Measurements from ENCODE around the gene RABEP2. TPM values are rescaled to one million over a fixed set of nuclear protein-coding genes. Genes with fewer than 3 reads are reported as not detected.
"Not testable (repeated sequence)": the region's sequence is repeated elsewhere in the genome, so short reads cannot be mapped to it uniquely, and the experiment has no call there.

Gene RABEP2
- total RNA-seq, 1 donor from 2014 or later: 35.2 TPM

DNA sequence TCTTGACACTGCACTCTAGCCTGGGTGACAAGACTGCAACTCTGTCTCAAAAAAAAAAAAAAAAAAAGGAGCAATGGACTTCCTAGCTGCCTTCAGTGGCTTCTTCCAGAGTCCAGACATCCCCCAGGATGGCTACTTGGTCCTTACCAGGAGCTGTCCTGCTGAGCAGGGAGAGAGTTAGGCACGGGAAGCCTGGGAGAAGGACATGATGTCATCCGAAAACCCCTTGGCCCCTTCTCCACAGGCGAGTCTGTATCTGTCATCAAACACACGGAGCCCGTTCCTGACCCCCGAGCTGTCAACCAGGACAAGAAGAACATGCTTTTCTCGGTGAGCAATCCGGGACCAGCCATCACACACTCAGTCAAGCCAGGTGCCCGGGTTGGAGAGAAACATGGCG lies 38.1 kb downstream of the RABEP2 start:
- no peak overlapping the region for H3K4me3 ChIP-seq (ENCODE audit: low read depth, low read length)
- TF ChIP-seq, protein P1, sequence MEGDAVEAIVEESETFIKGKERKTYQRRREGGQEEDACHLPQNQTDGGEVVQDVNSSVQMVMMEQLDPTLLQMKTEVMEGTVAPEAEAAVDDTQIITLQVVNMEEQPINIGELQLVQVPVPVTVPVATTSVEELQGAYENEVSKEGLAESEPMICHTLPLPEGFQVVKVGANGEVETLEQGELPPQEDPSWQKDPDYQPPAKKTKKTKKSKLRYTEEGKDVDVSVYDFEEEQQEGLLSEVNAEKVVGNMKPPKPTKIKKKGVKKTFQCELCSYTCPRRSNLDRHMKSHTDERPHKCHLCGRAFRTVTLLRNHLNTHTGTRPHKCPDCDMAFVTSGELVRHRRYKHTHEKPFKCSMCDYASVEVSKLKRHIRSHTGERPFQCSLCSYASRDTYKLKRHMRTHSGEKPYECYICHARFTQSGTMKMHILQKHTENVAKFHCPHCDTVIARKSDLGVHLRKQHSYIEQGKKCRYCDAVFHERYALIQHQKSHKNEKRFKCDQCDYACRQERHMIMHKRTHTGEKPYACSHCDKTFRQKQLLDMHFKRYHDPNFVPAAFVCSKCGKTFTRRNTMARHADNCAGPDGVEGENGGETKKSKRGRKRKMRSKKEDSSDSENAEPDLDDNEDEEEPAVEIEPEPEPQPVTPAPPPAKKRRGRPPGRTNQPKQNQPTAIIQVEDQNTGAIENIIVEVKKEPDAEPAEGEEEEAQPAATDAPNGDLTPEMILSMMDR (conservative IDR thresholded peaks at IDR 0.05; ENCODE audit: low read depth, low read length): no peak
- no peak for DNase-seq (ENCODE audit: low read depth)

DNA sequence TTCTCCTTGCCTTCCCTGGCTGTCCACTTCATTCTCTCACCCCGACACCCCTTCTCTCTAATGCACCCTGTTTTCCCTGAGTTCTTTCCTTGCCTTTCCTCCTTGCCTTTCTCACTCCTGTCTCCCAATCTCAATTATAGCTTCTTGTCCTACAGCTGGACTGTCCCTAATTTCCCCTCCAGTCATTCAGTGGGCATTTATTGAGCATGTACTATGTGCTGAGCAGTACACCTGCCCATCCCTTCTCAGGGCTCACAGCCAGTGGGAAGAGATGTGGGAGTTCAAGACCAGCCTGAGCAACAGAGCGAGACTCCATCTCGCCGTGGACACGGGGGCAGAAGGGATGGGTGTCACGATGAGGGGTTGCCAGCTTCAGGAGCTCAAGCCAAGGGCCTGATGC lies 41.0 kb downstream of the RABEP2 start:
- TF ChIP-seq, protein P1 (conservative IDR thresholded peaks at IDR 0.05; ENCODE audit: low read depth, low read length): no peak
- DNase-seq (ENCODE audit: low read depth): no peak
- H3K4me3 ChIP-seq (ENCODE audit: low read depth, low read length): no peak overlapping the region

DNA sequence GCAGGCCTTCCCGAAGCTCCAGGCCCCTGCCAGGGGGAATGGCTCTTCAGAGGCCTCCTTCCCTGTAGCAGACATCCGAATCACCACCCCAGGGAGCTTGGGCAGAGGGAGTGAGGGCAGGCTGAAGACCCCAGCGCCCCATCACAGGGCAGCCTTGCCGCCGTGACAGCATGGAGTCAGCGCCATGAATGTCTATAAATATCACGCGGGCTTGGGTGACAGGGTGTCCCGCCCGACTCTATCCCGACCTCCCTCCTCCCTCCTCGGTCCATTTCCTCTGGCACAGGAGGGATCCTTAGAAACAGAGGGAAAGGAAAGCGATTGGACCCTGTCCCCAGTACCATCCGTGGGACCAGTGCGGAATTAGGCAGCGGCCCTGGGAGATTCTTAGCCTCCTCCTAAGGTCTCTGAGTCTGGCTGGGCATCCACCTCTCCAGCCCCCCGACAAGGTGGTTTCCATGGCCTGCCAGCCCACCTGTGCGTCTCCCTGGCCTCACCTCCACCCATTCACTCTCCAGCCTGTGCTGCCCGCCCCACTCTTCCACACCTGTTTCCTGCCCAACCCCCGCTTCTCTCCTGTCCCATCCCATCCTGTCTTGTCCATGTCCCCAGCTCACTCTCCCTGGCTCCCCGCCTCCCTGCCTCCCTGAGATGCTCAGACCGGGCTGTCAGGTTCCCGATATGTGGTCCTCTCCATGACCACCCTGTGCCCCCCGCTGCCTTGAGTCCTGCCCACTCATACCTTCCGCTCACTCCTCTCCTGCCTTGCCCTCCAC lies 41.6 kb downstream of the RABEP2 start:
- TF ChIP-seq, protein P1 (conservative IDR thresholded peaks at IDR 0.05; ENCODE audit: low read depth, low read length): no peak
- no peak for DNase-seq (ENCODE audit: low read depth)
- no peak overlapping the region for H3K4me3 ChIP-seq (ENCODE audit: low read depth, low read length)

DNA sequence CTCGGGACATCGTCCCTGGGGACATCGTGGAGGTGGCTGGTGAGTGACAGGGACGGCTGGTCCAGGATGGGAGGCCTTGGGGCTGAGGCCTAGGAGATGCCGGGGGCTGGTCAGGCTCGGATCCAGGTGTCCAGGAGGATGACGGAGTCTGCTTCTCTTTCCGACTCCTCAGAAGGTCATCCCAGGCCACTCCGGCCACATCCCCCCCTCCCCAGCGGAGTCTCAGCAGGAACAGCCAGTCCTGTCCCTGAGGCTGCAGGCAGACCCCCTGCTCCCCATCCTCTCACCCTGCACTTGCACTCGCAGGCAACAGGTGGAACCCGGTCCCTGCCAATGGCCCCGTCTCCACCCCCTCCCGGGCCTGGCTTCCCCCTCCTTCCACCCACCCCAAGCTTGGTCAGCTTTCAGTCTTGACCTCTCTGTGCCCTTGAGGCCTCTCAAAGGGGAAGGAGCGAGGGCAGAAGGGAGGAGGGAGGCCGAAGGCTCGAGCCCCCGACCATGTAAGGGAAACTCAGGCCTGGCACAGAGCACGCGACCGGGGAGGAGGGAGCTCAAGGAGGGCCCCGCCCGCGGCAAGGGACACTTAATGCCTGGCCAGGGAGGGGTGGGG lies 42.4 kb downstream of the RABEP2 start:
- no peak overlapping the region for H3K4me3 ChIP-seq (ENCODE audit: low read depth, low read length)
- DNase-seq (ENCODE audit: low read depth): no peak
- TF ChIP-seq, protein P1 (conservative IDR thresholded peaks at IDR 0.05; ENCODE audit: low read depth, low read length): no peak

DNA sequence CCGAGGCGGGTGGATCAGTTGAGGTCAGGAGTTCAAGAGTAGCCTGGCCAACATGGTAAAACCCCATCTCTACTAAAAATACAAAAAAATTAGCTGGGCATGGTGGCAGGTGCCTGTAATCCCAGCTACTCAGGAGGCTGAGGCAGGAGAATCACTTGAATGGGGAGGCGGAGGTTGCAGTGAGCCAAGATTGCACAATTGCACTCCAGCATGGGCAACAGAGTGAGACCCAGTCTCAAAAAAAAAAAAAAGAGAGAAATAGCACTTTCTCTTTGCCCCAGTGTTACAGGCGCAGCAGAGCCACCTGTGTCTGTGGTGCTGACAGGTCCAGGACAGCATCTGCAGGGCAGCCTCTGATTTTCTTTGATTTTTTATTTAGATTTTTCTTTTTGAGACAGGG lies 43.5 kb downstream of the RABEP2 start:
- DNase-seq (ENCODE audit: low read depth); H3K4me3 ChIP-seq (ENCODE audit: low read depth, low read length): not testable (repeated sequence)

DNA sequence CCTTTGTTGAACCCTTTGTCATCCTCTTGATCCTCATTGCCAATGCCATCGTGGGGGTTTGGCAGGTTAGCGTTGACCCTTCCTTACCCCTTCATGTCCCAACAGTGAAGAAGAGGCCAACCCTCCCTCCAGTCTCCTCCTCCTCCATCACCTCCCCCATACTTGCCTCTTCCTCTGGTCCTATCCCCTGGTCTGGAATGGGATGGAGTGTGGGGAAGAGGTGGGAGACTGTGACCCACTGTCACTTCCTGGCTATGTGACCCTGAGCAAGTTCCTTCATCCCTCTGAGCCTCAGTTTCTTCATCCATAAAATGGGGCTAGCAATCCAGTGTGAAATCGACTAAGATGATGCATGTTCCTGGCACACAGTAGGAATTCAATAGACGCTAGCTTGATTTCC lies 44.1 kb downstream of the RABEP2 start:
- TF ChIP-seq, protein P1 (conservative IDR thresholded peaks at IDR 0.05; ENCODE audit: low read depth, low read length): no peak
- no peak overlapping the region for H3K4me3 ChIP-seq (ENCODE audit: low read depth, low read length)
- no peak for DNase-seq (ENCODE audit: low read depth)

DNA sequence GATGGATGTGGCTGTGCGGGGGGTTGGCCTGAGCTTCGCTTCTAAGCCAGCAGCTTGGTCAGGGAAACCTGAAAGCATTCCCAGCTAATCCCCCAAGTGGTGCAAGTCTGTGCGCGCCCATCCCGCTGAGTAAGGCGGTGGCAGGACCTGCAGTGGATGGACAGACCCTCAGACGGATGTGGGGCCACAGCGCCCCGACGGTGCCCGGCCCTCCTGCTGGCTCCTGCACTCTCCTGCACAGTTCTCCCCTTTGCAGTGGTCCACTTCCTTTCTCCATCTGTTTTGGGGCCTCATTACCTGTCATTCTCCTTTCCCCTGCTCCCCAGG lies 44.5 kb downstream of the RABEP2 start:
- TF ChIP-seq, protein P1 (conservative IDR thresholded peaks at IDR 0.05; ENCODE audit: low read depth, low read length): no peak
- DNase-seq (ENCODE audit: low read depth): no peak
- peak overlapping the region; percentile 73 for H3K4me3 ChIP-seq (ENCODE audit: low read depth, low read length)
